Measurements from ENCODE around the gene NRG2.

Gene NRG2

GRCh38 chr5:139872052-139872766, 170.9 kb downstream of the NRG2 start:
- CTCF ChIA-PET, result interaction anchor here (0.7 to 3.2 kb wide), 9 partner anchors 9 to 219 kb away, joined by 3 to 14 read pairs (median 3); no protein-coding TSS in a partner anchor

GRCh38 chr5:139871614-139872013, 171.5 kb downstream of the NRG2 start:
- CTCF ChIA-PET, result interaction anchor here (0.6 to 3.2 kb wide), 7 partner anchors 8 to 106 kb away, joined by 3 to 14 read pairs (median 3); no protein-coding TSS in a partner anchor
- H3K27ac ChIP-seq, result peak overlapping the region; percentile 33
- DNase-seq (ENCODE audit: low spot score), result no peak
- TF ChIP-seq CTCF (conservative IDR thresholded peaks at IDR 0.05; ENCODE audit: low read depth), result no peak
- POLR2A ChIA-PET (ENCODE audit: low non-redundant PET), result no interaction called here

More at GRCh38 chr5:139872052-139872766, 170.9 kb downstream of the NRG2 start:
- POLR2A ChIA-PET (ENCODE audit: low non-redundant PET), result interaction anchor here (0.6 kb wide), 1 partner anchor 12 kb away, joined by 3 read pairs; no protein-coding TSS in a partner anchor
- TF ChIP-seq CTCF (conservative IDR thresholded peaks at IDR 0.05; ENCODE audit: low read depth), result no peak
- peak overlapping the region; percentile 33 for H3K27ac ChIP-seq
- DNase-seq (ENCODE audit: low spot score), result no peak

- CTCF ChIA-PET, result interaction anchor here (0.6 to 3.2 kb wide), 2 partner anchors 63 to 98 kb away, joined by 3 to 14 read pairs; no protein-coding TSS in a partner anchor
- DNase-seq (ENCODE audit: low spot score), result no peak
- POLR2A ChIA-PET (ENCODE audit: low non-redundant PET), result no interaction called here
- TF ChIP-seq CTCF (conservative IDR thresholded peaks at IDR 0.05; ENCODE audit: low read depth), result no peak
- no peak overlapping the region for H3K27ac ChIP-seq
These were observed 172.4 kb downstream of the NRG2 start for GRCh38 chr5:139870677-139871076.

- CTCF ChIA-PET, result no interaction called here
- no peak for DNase-seq (ENCODE audit: low spot score)
- H3K27ac ChIP-seq, result no peak overlapping the region
- POLR2A ChIA-PET (ENCODE audit: low non-redundant PET), result no interaction called here
- TF ChIP-seq CTCF (conservative IDR thresholded peaks at IDR 0.05; ENCODE audit: low read depth), result no peak
These were observed 173.9 kb downstream of the NRG2 start for GRCh38 chr5:139869042-139869790.

- ChIA-PET CTCF (interaction anchor here (0.6 to 1.4 kb wide), 3 partner anchors 11 to 101 kb away, joined by 3 to 5 read pairs (median 4); no protein-coding TSS in a partner anchor), POLR2A (ENCODE audit: low non-redundant PET) (no interaction called here)
- no peak for TF ChIP-seq CTCF (conservative IDR thresholded peaks at IDR 0.05; ENCODE audit: low read depth)
- no peak overlapping the region for H3K27ac ChIP-seq
- DNase-seq (ENCODE audit: low spot score), result no peak
These were observed 175.5 kb downstream of the NRG2 start for GRCh38 chr5:139867581-139867980.

- TF ChIP-seq CTCF (conservative IDR thresholded peaks at IDR 0.05; ENCODE audit: low read depth), result no peak
- ChIA-PET POLR2A (ENCODE audit: low non-redundant PET) (no interaction called here), CTCF (interaction anchor here (1.4 to 2.2 kb wide), 2 partner anchors 11 to 101 kb away, joined by 5 to 12 read pairs; no protein-coding TSS in a partner anchor)
- DNase-seq (ENCODE audit: low spot score), result no peak
- no peak overlapping the region for H3K27ac ChIP-seq
These were observed 176.0 kb downstream of the NRG2 start for GRCh38 chr5:139867109-139867508.
